ENCODE measurements around the gene KAZN. TPM values are rescaled to one million over a fixed set of nuclear protein-coding genes. Genes with fewer than 3 reads are reported as not detected.

The KAZN gene
- total RNA-seq, 1 donor from 2014 or later: 9.4 TPM

DNA sequence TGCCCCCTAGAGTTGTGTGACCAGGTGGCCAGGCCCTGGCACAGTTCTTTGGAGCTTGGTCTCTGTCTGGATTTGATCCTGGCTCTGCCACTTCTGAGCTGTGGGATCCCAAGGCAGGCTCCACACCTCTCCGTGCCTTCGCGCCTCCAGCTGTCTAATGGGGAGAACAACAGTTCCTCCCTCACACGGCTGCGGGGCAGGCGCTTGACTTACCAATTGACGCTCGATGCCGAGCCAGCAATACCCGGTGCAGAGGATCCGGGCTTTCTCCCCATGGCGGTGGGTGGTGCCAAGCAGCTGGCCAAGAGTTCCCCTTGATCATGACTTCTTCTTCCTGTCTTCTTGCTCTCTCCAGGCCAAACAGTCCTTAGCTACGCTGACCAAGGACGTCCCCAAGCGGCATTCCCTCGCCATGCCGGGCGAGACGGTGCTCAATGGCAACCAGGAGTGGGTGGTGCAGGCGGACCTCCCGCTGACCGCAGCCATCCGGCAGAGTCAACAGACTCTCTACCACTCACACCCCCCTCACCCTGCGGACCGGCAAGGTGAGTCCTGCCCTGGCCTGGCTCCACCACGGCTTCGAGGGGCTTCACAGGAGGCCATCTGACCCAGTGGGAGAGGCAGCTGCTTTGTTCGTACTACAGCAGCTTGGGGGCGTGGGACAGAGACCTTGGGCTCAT is 457.4 kb downstream of the KAZN start:
- Mint-ChIP-seq H3K9me3 (ENCODE audit: unreplicated experiment) (peaks cover 3% of the 10 kb centered on the region), H3K27ac (ENCODE audit: unreplicated experiment) (no peak overlapping the region), H3K27me3 (ENCODE audit: low read depth, unreplicated experiment) (peaks cover 8% of the 10 kb centered on the region), H3K4me3 (ENCODE audit: unreplicated experiment) (no peak overlapping the region), H3K36me3 (ENCODE audit: low read depth, unreplicated experiment) (peaks cover 8% of the 10 kb centered on the region), H3K4me1 (ENCODE audit: low read depth, unreplicated experiment) (peaks cover 6% of the 10 kb centered on the region)
- TF ChIP-seq EZH2 (IDR thresholded peaks at IDR 0.05; ENCODE audit: insufficient read depth, low read length): no peak
- H3K4me3 ChIP-seq (ENCODE audit: insufficient read depth, low read depth, low read length): no peak overlapping the region
- H3K4me2 ChIP-seq (ENCODE audit: low read length): no peak overlapping the region
- no peaks in the 10 kb centered on the region for H3K36me3 ChIP-seq (ENCODE audit: insufficient read depth, low read length)
- FAIRE-seq: no peak
- H3K9me3 ChIP-seq (ENCODE audit: insufficient read depth, low read depth, low read length): no peaks in the 10 kb centered on the region
- peaks cover 7% of the 10 kb centered on the region for H4K20me1 ChIP-seq (ENCODE audit: insufficient read depth, low read length)
- no peak overlapping the region for H2AFZ ChIP-seq (ENCODE audit: low read depth, low read length)
- H3K27ac ChIP-seq (ENCODE audit: low read depth, low read length): no peak overlapping the region
- H3K79me2 ChIP-seq (ENCODE audit: insufficient read depth, low read length): no peaks in the 10 kb centered on the region
- no peak for DNase-seq (ENCODE audit: low read depth)
- no peak overlapping the region for H3K9ac ChIP-seq (ENCODE audit: low read length)
- peaks cover 3% of the 10 kb centered on the region for H3K4me1 ChIP-seq (ENCODE audit: insufficient read depth, low read length)
- no peaks in the 10 kb centered on the region for H3K27me3 ChIP-seq (ENCODE audit: insufficient read depth, low read length)

DNA sequence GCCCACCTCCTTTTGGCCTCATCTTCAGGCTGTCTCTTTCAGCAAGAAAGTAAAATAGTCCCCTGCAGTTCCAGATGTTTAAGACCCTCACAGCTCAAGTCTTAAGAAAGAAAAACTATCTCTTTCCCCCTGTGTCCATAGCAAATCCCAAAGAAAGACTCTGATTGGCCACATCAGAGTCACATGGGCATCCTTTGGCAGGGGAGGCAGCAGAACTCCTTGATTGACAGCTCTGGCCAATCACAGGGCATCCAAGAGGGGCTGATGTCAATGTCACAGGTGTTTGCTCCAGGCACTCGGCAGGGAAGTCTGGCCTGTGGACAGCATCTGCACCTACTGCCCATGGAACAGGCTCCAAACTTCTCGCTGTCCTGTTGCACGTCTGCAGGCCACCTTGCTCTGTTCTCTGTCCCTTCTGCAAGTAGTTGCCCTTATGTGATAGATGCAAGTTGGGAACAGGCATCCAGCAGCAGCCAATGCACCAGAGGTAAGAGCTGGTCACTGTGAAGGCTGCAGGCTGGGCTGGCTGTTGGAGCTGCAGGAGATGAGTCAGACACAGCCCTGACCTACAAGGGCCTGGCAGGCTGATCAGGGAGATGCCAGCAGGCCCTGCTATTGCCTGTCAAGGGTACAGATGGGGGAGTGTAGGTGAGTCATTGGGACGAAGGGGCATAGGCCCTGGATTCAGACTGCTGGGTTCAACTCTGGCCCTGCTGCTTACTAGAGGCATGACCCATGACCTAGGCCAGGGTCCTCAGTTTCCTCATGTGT is 458.2 kb downstream of the KAZN start:
- H3K9me3 Mint-ChIP-seq (ENCODE audit: unreplicated experiment): peaks cover 3% of the 10 kb centered on the region
- Histone ChIP-seq H3K9ac (ENCODE audit: low read length) (no peak overlapping the region), H3K27me3 (ENCODE audit: insufficient read depth, low read length) (no peaks in the 10 kb centered on the region), H3K9me3 (ENCODE audit: insufficient read depth, low read depth, low read length) (no peaks in the 10 kb centered on the region), H3K36me3 (ENCODE audit: insufficient read depth, low read length) (no peaks in the 10 kb centered on the region), H3K79me2 (ENCODE audit: insufficient read depth, low read length) (no peaks in the 10 kb centered on the region), H3K27ac (ENCODE audit: low read depth, low read length) (no peak overlapping the region), H2AFZ (ENCODE audit: low read depth, low read length) (no peak overlapping the region), H4K20me1 (ENCODE audit: insufficient read depth, low read length) (peaks cover 7% of the 10 kb centered on the region), H3K4me3 (ENCODE audit: insufficient read depth, low read depth, low read length) (no peak overlapping the region), H3K4me1 (ENCODE audit: insufficient read depth, low read length) (peaks cover 3% of the 10 kb centered on the region), H3K4me2 (ENCODE audit: low read length) (no peak overlapping the region)
- H3K4me3 Mint-ChIP-seq (ENCODE audit: unreplicated experiment): no peak overlapping the region
- H3K27ac Mint-ChIP-seq (ENCODE audit: unreplicated experiment): no peak overlapping the region
- peaks cover 6% of the 10 kb centered on the region for H3K4me1 Mint-ChIP-seq (ENCODE audit: low read depth, unreplicated experiment)
- peaks cover 8% of the 10 kb centered on the region for H3K27me3 Mint-ChIP-seq (ENCODE audit: low read depth, unreplicated experiment)
- FAIRE-seq (no peak), DNase-seq (ENCODE audit: low read depth) (peak; percentile 18)
- peaks cover 8% of the 10 kb centered on the region for H3K36me3 Mint-ChIP-seq (ENCODE audit: low read depth, unreplicated experiment)
- TF ChIP-seq EZH2 (IDR thresholded peaks at IDR 0.05; ENCODE audit: insufficient read depth, low read length): no peak
- TF ChIP-seq, protein P1, sequence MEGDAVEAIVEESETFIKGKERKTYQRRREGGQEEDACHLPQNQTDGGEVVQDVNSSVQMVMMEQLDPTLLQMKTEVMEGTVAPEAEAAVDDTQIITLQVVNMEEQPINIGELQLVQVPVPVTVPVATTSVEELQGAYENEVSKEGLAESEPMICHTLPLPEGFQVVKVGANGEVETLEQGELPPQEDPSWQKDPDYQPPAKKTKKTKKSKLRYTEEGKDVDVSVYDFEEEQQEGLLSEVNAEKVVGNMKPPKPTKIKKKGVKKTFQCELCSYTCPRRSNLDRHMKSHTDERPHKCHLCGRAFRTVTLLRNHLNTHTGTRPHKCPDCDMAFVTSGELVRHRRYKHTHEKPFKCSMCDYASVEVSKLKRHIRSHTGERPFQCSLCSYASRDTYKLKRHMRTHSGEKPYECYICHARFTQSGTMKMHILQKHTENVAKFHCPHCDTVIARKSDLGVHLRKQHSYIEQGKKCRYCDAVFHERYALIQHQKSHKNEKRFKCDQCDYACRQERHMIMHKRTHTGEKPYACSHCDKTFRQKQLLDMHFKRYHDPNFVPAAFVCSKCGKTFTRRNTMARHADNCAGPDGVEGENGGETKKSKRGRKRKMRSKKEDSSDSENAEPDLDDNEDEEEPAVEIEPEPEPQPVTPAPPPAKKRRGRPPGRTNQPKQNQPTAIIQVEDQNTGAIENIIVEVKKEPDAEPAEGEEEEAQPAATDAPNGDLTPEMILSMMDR (IDR thresholded peaks at IDR 0.05; ENCODE audit: insufficient read depth, low read depth, low read length): no peak

DNA sequence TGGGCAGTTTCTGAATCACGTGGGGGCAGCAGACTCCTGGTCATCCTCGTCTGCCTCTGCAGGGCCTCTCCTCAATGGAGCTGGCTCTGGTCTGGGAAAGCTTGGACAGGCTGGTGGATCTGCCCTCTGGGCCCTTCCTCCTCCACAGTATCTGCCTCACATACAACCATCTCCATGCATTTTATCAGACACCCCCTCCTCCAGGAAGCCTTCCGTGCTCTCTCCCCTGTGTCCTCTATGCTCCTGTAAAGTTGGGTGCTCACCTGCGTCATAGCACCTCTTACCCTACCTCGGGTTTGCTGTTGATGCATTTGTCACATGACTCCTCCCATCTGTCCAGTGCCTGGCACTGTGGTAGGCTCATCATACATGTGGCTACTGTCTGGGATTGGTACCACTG is 459.3 kb downstream of the KAZN start:
- Mint-ChIP-seq H3K36me3 (ENCODE audit: low read depth, unreplicated experiment) (peaks cover 15% of the 10 kb centered on the region), H3K4me1 (ENCODE audit: low read depth, unreplicated experiment) (peaks cover 6% of the 10 kb centered on the region), H3K4me3 (ENCODE audit: unreplicated experiment) (no peak overlapping the region), H3K9me3 (ENCODE audit: unreplicated experiment) (peaks cover 6% of the 10 kb centered on the region), H3K27ac (ENCODE audit: unreplicated experiment) (no peak overlapping the region), H3K27me3 (ENCODE audit: low read depth, unreplicated experiment) (peaks cover 6% of the 10 kb centered on the region)
- Histone ChIP-seq H3K4me1 (ENCODE audit: insufficient read depth, low read length) (peaks cover 3% of the 10 kb centered on the region), H3K27me3 (ENCODE audit: insufficient read depth, low read length) (no peaks in the 10 kb centered on the region), H4K20me1 (ENCODE audit: insufficient read depth, low read length) (peaks cover 5% of the 10 kb centered on the region), H3K4me2 (ENCODE audit: low read length) (no peak overlapping the region), H3K36me3 (ENCODE audit: insufficient read depth, low read length) (no peaks in the 10 kb centered on the region), H3K9me3 (ENCODE audit: insufficient read depth, low read depth, low read length) (no peaks in the 10 kb centered on the region), H3K9ac (ENCODE audit: low read length) (no peak overlapping the region), H2AFZ (ENCODE audit: low read depth, low read length) (no peak overlapping the region), H3K79me2 (ENCODE audit: insufficient read depth, low read length) (no peaks in the 10 kb centered on the region), H3K27ac (ENCODE audit: low read depth, low read length) (no peak overlapping the region), H3K4me3 (ENCODE audit: insufficient read depth, low read depth, low read length) (no peak overlapping the region)
- DNase-seq (ENCODE audit: low read depth) (no peak), FAIRE-seq (no peak)
- TF ChIP-seq, protein P1 (IDR thresholded peaks at IDR 0.05; ENCODE audit: insufficient read depth, low read depth, low read length): no peak
- TF ChIP-seq EZH2 (IDR thresholded peaks at IDR 0.05; ENCODE audit: insufficient read depth, low read length): no peak
